HTR-8/SVneo (cell line): ENCODE data around the gene ANKRD45.
"Not testable (repeated sequence)": the region's sequence is repeated elsewhere in the genome, so short reads cannot be mapped to it uniquely, and the experiment has no call there.

Experiments used
- DNase-seq: peaks from one replicate; pipeline ENCODE4 v3.0.0; 2011; ENCODE audit warnings: low spot score, mixed read lengths; ENCODE audit not compliant: insufficient read length
- FAIRE-seq: peaks from 2 replicates; lab custom pipeline; 2011; peaks lifted over from hg19 to GRCh38; lab: Jason Lieb, UNC

The ANKRD45 gene, protein sequence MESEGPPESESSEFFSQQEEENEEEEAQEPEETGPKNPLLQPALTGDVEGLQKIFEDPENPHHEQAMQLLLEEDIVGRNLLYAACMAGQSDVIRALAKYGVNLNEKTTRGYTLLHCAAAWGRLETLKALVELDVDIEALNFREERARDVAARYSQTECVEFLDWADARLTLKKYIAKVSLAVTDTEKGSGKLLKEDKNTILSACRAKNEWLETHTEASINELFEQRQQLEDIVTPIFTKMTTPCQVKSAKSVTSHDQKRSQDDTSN

GRCh38 chr1:173669491-173669941, at the start of gene ANKRD45:
TSS of gene ANKRD45 (minus strand) at chr1:173669851. CDS start at chr1:173659418, 10,433 bp downstream.
- DNase-seq (peak; percentile 12), FAIRE-seq (no peak)

DNA sequence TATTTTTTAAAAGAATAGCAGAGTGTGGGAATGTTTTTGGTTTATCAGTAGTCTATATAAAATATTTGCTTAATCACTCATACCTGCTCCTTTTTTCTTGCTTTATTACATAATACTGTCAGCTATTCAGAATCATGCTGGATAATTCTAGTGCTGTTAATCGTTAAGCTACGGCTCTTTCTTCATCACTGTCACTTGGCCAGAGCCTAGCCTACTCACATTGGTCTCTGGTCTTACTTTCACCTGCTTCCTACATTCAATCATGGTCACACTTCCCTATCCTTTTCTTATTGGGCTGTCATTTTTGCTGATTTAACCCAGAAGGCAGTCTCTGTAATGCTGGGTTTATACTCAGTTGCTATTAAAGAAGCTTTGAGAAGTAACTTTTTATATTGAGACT, 47.6 kb upstream of the ANKRD45 start:
- DNase-seq: no peak
- no peak for FAIRE-seq

DNA sequence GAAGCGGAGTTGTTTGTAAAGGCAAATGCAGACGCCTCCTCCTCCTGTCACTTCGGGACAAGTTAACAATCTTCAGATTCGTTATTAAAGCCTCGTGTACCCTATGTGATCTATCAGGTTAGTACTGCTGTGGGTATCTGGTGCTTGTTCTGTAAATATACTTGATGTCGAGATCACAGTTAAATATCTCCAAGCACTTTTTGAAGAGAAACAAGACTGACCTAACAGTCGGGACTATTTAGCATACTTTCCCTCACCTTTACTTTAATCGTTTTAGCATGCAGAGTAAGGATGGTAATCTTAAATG, 45.8 kb upstream of the ANKRD45 start:
- no peak for FAIRE-seq
- no peak for DNase-seq

DNA sequence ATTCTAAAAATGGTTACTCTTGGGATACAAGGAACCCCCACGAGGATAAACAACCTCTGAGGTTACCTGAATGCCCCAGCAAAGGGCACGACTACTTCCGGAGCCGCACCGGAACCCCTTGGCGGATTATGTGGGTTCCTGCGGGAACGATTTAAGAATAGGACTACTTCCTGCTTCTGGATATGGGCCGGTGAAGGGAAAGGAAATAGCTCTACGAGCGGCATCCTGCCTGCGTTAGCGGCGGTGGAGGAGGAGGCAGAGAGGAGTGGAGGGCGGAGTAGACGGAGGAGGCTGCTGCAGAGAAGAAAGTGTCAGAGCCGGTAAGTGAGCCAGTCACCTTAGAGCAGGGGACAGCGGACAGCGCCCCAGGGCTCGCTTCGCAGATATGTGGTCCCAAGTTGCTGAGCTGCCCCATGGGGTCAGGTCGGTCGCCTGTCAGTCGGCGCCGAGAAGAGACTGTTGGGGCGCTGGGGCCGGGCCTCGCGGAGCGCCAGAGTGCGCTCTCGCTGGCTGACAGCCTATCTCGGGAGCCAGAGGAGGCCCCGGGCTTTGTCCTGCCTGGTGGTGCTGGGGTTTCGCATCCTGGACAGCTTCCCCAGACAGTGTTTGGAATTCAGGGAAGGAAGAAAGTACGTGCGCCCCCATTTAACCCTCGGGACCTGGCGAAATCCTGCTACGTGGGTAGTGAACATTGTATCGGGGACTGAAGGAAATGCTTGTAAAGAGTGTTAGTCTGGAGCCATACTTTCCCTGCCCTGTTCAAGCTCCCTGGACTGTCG, 45.3 kb upstream of the ANKRD45 start, which contains the start of gene KLHL20:
Gene KLHL20 (plus strand): TSS at position 223 of the 779 bp plus-strand sequence. CDS start 1,063 bp downstream, outside the sequence.
- FAIRE-seq (peak; percentile 80), DNase-seq (peak; percentile 82)

GRCh38 chr1:173714441-173714758, 44.7 kb upstream of the ANKRD45 start:
- FAIRE-seq: no peak

GRCh38 chr1:173708787-173709186, 39.1 kb upstream of the ANKRD45 start:
- DNase-seq (no peak), FAIRE-seq (no peak)

More at GRCh38 chr1:173714441-173714758, 44.7 kb upstream of the ANKRD45 start:
- no peak for DNase-seq

- FAIRE-seq (no peak), DNase-seq (no peak)
These were observed 35.5 kb upstream of the ANKRD45 start for GRCh38 chr1:173705117-173705516.

- DNase-seq: no peak
- FAIRE-seq: no peak
These were observed 33.1 kb upstream of the ANKRD45 start for GRCh38 chr1:173702736-173703135.

- FAIRE-seq: not testable (repeated sequence)
These were observed 31.6 kb upstream of the ANKRD45 start for GRCh38 chr1:173701299-173701698.

GRCh38 chr1:173693238-173693637, 23.6 kb upstream of the ANKRD45 start:
- FAIRE-seq (no peak), DNase-seq (no peak)

More at GRCh38 chr1:173701299-173701698, 31.6 kb upstream of the ANKRD45 start:
- DNase-seq: not testable (repeated sequence)

- FAIRE-seq: no peak
- no peak for DNase-seq
These were observed 18.6 kb upstream of the ANKRD45 start for GRCh38 chr1:173688300-173688699.

DNA sequence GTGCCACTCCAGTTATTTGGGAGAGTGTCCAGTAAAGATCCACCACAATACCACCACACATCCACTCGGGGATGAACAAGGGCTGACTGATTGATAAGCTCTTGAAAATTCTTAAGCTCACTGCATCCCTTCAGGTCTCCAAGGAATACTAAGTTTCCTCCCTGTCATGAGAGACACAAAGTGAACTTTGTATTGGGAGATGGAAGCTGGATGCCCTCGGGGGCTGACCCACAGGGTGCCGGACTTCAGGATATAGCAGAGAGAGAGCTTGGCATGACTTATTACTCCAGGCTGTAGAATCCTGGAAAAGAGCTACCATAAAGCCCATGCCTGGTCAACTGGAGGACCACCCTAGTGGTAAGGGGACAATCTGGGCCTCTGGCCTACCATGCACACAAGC, 15.5 kb upstream of the ANKRD45 start:
- not testable (repeated sequence) for FAIRE-seq, DNase-seq

DNA sequence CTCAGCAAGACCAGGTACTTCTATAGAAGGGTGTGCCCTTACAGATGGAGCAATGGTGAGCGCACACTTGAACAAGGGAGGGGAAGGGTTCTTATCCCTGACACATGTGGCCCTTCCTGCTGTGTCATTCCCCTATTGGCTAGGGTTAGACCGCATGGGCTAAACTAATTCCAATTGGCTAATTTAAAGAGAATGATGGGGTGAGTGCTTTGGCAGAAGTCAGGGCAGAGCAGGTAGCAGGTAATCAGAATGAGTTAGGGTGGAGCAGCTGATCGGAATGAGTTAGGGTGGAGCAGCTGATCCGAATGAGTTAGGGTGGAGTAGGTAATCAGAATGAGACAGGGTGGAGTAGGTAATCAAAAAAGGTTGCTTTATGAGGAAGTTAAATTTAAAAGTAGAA, 14.2 kb upstream of the ANKRD45 start:
- not testable (repeated sequence) for DNase-seq, FAIRE-seq

- DNase-seq (no peak), FAIRE-seq (no peak)
These were observed 12.5 kb upstream of the ANKRD45 start for GRCh38 chr1:173682184-173682583.

GRCh38 chr1:173680152-173680551, 10.5 kb upstream of the ANKRD45 start:
- FAIRE-seq: not testable (repeated sequence)

DNA sequence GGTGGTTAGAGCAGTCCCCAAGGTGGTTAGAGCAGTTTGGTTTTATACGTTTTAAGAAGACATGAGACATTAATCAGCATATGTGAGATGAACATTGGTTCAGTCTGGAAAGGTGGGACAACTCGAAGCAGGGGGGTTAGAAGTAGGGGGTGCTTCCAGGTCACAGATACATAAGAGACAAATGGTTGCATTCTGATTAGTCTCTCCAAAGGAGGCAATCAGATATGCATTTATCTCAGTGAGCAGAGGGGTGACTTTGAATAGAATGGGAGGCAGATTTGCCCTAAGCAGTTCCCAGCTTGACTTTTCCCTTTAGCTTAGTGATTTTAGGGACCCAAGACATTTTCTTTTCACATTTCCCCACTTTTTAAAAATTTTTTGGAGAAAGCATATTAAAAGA, 4.8 kb upstream of the ANKRD45 start:
- DNase-seq, FAIRE-seq: not testable (repeated sequence)

More at GRCh38 chr1:173680152-173680551, 10.5 kb upstream of the ANKRD45 start:
- DNase-seq: not testable (repeated sequence)

GRCh38 chr1:173666646-173667045, 3.0 kb downstream of the ANKRD45 start:
- DNase-seq (no peak), FAIRE-seq (no peak)

- DNase-seq: no peak
- FAIRE-seq: no peak
These were observed 6.5 kb downstream of the ANKRD45 start for GRCh38 chr1:173663159-173663558.

DNA sequence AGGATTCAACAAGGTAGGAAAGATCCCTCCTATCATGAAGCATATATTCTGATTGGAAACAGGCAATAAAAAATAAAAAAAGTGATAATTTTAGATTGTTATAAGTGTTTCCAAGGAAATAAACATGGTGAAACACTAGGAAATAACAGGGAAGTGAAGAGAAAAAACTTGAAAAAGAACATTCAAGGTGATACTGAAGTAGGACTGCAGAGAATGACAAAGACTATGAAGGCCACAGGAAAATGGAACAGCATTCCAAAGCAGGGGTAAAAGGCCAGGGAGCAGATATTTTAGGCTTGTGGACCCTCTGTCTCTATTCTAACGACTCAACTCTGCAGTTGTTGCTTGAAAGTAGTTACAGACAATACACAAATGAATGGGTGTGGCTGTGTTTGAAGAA, 7.9 kb downstream of the ANKRD45 start:
- DNase-seq (no peak), FAIRE-seq (no peak)

DNA sequence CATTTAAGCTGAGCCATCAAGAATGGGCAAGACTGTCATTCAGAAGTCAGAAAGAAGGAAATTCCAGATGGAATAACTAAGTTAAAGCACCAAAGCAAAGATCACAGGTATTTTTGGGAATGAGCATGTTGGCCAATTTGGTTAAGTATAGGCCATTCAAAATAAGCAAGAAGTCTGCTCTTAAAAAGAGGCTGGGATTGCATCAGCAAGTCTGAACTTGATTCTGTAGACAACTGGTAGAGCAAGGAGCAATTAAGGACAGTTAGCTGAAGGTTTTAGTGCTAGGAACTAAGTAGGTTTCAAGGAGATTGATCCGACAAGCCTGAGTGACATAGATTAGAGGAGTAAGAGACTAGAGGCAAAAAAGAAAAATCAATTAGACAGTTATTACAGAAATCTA, 8.4 kb downstream of the ANKRD45 start:
- DNase-seq: no peak
- no peak for FAIRE-seq

DNA sequence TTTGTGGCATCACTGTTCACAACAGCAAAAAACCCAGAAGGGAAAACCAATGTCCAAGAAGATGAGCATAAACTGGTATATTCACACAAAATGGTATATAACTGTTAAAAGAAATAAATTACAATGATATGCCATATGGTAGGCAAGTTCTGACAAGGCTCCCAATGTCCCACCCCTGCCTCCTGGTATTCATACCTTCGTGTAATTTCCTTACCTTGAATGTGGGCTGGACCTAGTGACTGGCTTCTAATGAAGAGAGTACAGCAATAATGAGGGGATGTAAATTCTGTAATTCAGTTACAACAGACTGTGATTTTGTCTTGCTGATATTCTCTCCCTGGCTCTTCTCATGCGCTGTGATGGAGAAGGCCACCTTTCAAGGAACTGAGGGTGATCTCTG, 9.3 kb downstream of the ANKRD45 start:
- FAIRE-seq (no peak), DNase-seq (no peak)
